Measurements from ENCODE around the gene SLC9A8.

Gene SLC9A8

DNA sequence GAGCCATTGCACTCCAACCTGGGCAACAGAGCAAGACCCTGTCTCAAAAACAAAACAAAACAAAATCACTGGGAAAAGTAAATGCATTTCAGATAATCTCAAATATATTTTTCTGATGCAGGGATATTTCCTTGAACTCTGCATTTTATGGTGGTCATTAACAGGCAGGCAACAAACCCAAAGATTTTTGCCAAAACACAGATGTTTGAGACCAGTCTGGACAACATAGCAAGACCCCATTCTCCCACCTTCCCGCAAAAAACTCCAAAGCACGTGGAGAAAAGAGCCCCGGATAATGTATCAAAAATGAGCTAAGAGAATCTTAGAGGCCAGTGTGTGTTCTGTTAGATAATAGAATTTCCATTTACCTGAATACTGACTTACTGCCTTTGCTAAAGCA is 44.3 kb downstream of the SLC9A8 start:
- no peak for TF ChIP-seq SPI1 (IDR thresholded peaks at IDR 0.05; ENCODE audit: borderline replicate concordance, low read depth)
- TF ChIP-seq POLR2AphosphoS5 (IDR thresholded peaks at IDR 0.05; ENCODE audit: low read depth) = no peak
- TF ChIP-seq, protein P1, sequence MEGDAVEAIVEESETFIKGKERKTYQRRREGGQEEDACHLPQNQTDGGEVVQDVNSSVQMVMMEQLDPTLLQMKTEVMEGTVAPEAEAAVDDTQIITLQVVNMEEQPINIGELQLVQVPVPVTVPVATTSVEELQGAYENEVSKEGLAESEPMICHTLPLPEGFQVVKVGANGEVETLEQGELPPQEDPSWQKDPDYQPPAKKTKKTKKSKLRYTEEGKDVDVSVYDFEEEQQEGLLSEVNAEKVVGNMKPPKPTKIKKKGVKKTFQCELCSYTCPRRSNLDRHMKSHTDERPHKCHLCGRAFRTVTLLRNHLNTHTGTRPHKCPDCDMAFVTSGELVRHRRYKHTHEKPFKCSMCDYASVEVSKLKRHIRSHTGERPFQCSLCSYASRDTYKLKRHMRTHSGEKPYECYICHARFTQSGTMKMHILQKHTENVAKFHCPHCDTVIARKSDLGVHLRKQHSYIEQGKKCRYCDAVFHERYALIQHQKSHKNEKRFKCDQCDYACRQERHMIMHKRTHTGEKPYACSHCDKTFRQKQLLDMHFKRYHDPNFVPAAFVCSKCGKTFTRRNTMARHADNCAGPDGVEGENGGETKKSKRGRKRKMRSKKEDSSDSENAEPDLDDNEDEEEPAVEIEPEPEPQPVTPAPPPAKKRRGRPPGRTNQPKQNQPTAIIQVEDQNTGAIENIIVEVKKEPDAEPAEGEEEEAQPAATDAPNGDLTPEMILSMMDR (IDR thresholded peaks at IDR 0.05; ENCODE audit: insufficient read depth, low read length) = no peak
- no peak for TF ChIP-seq REST (IDR thresholded peaks at IDR 0.05; ENCODE audit: insufficient replicate concordance, low read depth)
- no peak for TF ChIP-seq GABPA (IDR thresholded peaks at IDR 0.05; ENCODE audit: low read depth)
- H3K27me3 ChIP-seq (ENCODE audit: insufficient read depth, poor library complexity, severe bottlenecking) = no peaks in the 10 kb centered on the region
- no peak for DNase-seq (ENCODE audit: low read depth in 1 of 2, low spot score in 1 of 2)
- H3K4me3 ChIP-seq (replicated peaks; ENCODE audit: insufficient read depth, low read length) = no peak overlapping the region
- no peak overlapping the region for H3K27ac ChIP-seq (replicated peaks)

- H3K4me3 ChIP-seq (replicated peaks; ENCODE audit: insufficient read depth, low read length) = no peak overlapping the region
- no peaks in the 10 kb centered on the region for H3K27me3 ChIP-seq (ENCODE audit: insufficient read depth, poor library complexity, severe bottlenecking)
- TF ChIP-seq POLR2AphosphoS5 (IDR thresholded peaks at IDR 0.05; ENCODE audit: low read depth) (no peak), REST (IDR thresholded peaks at IDR 0.05; ENCODE audit: insufficient replicate concordance, low read depth) (no peak), GABPA (IDR thresholded peaks at IDR 0.05; ENCODE audit: low read depth) (no peak)
- TF ChIP-seq, protein P1 (IDR thresholded peaks at IDR 0.05; ENCODE audit: insufficient read depth, low read length) = no peak
- no peak overlapping the region for H3K27ac ChIP-seq (replicated peaks)
- no peak for DNase-seq (ENCODE audit: low read depth in 1 of 2, low spot score in 1 of 2)
Observed at GRCh38 chr20:49858076-49858585, 45.5 kb downstream of the SLC9A8 start.

DNA sequence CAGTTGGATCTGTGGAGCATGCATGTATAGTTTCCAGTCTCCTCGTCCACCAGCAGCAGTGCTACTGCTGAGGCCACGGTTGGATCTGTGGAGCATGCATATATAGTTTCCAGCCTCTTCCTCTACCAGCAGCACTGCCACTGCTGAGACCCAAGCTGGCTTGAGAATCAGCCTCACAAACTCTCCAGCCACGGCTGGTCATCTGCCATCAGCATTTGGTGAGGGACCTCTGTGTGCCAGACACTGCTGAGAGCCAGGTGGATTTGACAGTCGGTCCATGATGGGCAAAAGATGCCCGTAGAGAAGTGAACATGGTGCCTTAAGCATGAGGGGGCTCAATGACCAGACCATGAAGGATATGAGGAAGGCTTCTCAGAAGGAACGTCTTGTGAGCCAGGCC is 46.4 kb downstream of the SLC9A8 start:
- Histone ChIP-seq H3K4me3 (replicated peaks; ENCODE audit: insufficient read depth, low read length) (no peak overlapping the region), H3K27me3 (ENCODE audit: insufficient read depth, poor library complexity, severe bottlenecking) (no peaks in the 10 kb centered on the region), H3K27ac (replicated peaks) (no peak overlapping the region)
- TF ChIP-seq GABPA (IDR thresholded peaks at IDR 0.05; ENCODE audit: low read depth) (no peak), REST (IDR thresholded peaks at IDR 0.05; ENCODE audit: insufficient replicate concordance, low read depth) (no peak), POLR2AphosphoS5 (IDR thresholded peaks at IDR 0.05; ENCODE audit: low read depth) (no peak), SPI1 (IDR thresholded peaks at IDR 0.05; ENCODE audit: borderline replicate concordance, low read depth) (no peak)
- TF ChIP-seq, protein P1 (IDR thresholded peaks at IDR 0.05; ENCODE audit: insufficient read depth, low read length) = no peak
- no peak for DNase-seq (ENCODE audit: low read depth in 1 of 2, low spot score in 1 of 2)

All from HL-60 (cell line).